HG02678 (cell line): ENCODE measurements around the gene ANKRD44.
"Not testable (repeated sequence)": the region's sequence is repeated elsewhere in the genome, so short reads cannot be mapped to it uniquely, and the experiment has no call there.

Experiments used
- ATAC-seq: cut with Tn5 transposase; IDR thresholded peaks from one replicate; pipeline ENCODE4 v1.9.1; 2021; ENCODE audit warnings: mild to moderate bottlenecking, moderate library complexity; ENCODE audit not compliant: unreplicated experiment

ANKRD44 gene

GRCh38 chr2:197057959-197058358 lies 252.6 kb downstream of the ANKRD44 start:
- no peak for ATAC-seq

- no peak for ATAC-seq
Observed at GRCh38 chr2:197055045-197055444, 255.5 kb downstream of the ANKRD44 start.

GRCh38 chr2:197054437-197054836 lies 256.1 kb downstream of the ANKRD44 start:
- ATAC-seq: no peak

GRCh38 chr2:197052356-197052755 lies 258.2 kb downstream of the ANKRD44 start:
- no peak for ATAC-seq

GRCh38 chr2:197045115-197045514 lies 265.5 kb downstream of the ANKRD44 start:
- ATAC-seq: no peak

- no peak for ATAC-seq
Observed at GRCh38 chr2:197042739-197043196, 267.8 kb downstream of the ANKRD44 start.

- no peak for ATAC-seq
Observed at GRCh38 chr2:197037863-197038398, 272.6 kb downstream of the ANKRD44 start.

GRCh38 chr2:197035002-197035401 lies 275.6 kb downstream of the ANKRD44 start:
- ATAC-seq: no peak

- ATAC-seq: no peak
Observed at GRCh38 chr2:197034292-197034691, 276.3 kb downstream of the ANKRD44 start.

GRCh38 chr2:197033222-197033621 lies 277.4 kb downstream of the ANKRD44 start:
- ATAC-seq: no peak

GRCh38 chr2:197031803-197032202 lies 278.8 kb downstream of the ANKRD44 start:
- no peak for ATAC-seq

GRCh38 chr2:197030090-197030489 lies 280.5 kb downstream of the ANKRD44 start:
- no peak for ATAC-seq

- ATAC-seq: no peak
Observed at GRCh38 chr2:197028633-197029032, 281.9 kb downstream of the ANKRD44 start.

- no peak for ATAC-seq
Observed at GRCh38 chr2:197028230-197028629, 282.4 kb downstream of the ANKRD44 start.

GRCh38 chr2:197024206-197024605 lies 286.4 kb downstream of the ANKRD44 start:
- ATAC-seq: no peak

GRCh38 chr2:197020921-197021320 lies 289.7 kb downstream of the ANKRD44 start:
- not testable (repeated sequence) for ATAC-seq

GRCh38 chr2:197013098-197013497 lies 297.5 kb downstream of the ANKRD44 start:
- no peak for ATAC-seq

GRCh38 chr2:197011801-197012641 lies 298.6 kb downstream of the ANKRD44 start:
- ATAC-seq: peak; percentile 68

GRCh38 chr2:197011021-197011417 lies 299.6 kb downstream of the ANKRD44 start:
- no peak for ATAC-seq

- ATAC-seq: no peak
Observed at GRCh38 chr2:197010200-197011020, 300.2 kb downstream of the ANKRD44 start.

GRCh38 chr2:197008741-197009341 lies 301.7 kb downstream of the ANKRD44 start:
- ATAC-seq: not testable (repeated sequence)
